Activated CD4-positive, alpha-beta T cell treated with anti-CD3 and anti-CD28 coated beads, Interleukin-2, amount 10 ng/mL, durations not matched to agents 24 days and 14 days (primary cell): ENCODE data around the gene CDSN. TPM values are rescaled to one million over a fixed set of nuclear protein-coding genes. Genes with fewer than 3 reads are reported as not detected.

Source experiments
- DNase-seq: peaks from one replicate; pipeline ENCODE4 v3.0.0; 2022
- H3K27ac Mint-ChIP-seq: one replicate; pipeline ENCODE4 v1.8.0; 2022; ENCODE audit warnings: mild to moderate bottlenecking, mixed read lengths
- H3K27me3 Mint-ChIP-seq: one replicate; pipeline ENCODE4 v1.8.0; 2022; ENCODE audit warnings: mixed read lengths
- H3K36me3 Mint-ChIP-seq: one replicate; pipeline ENCODE4 v1.8.0; 2022; ENCODE audit warnings: low read depth, mild to moderate bottlenecking, mixed read lengths
- H3K4me1 Mint-ChIP-seq: one replicate; pipeline ENCODE4 v1.8.0; 2021; ENCODE audit warnings: mixed read lengths
- H3K4me3 Mint-ChIP-seq: one replicate; pipeline ENCODE4 v1.8.0; 2022; ENCODE audit warnings: mild to moderate bottlenecking, moderate library complexity, mixed read lengths
- H3K9me3 Mint-ChIP-seq: one replicate; pipeline ENCODE4 v1.8.0; 2021; ENCODE audit warnings: mixed read lengths
- intact Hi-C: fragments of 100-400 bp; cut with micrococcal nuclease; formaldehyde crosslinking; loops from one replicate; pipeline ENCODE4 v1.15.1; 2023
- total RNA-seq: library from RNA; stranded (reverse); gene quantifications from 2 replicates; pipeline ENCODE4 v1.2.3, GENCODE V29; 2022

CDSN gene
- total RNA-seq, 1 donor from 2014 or later, result not detected

DNA sequence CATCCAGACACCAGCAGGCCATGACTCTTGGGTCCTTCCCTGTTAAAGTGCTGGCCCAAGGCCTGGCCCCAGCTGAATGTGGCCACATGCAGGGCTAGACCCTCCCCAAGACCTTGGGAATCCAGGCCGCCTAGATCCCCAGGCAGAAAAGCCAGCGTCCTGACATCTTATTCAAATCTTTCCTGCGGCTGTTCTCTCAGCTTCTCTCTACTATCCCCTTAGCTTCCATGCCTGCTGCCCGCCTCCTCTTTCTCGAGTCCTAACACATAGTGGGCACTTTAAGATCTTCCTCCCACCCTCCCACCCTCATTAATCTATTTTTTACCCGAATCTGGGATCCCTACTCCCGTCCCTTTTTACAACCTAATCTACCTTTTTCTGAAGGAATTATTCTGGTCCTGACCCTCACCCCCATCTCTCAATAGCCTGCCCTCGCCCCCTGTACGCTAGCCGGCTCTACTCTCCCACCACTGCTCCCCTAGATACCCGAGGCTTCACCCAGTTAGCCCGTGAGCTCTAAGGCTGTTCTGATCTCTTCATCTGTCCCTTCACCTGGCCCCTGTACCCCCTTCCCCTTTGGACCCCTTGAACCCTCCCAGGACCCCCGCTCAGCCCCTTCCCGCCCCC is 37.4 kb upstream of the CDSN start, which contains the start of gene CCHCR1:
Gene CCHCR1 (minus strand): TSS at position 290 of the 627 bp plus-strand sequence. CDS start 202 bp downstream, at position 88.
- Mint-ChIP-seq H3K27ac (peak within 1 kb of the TSS; percentile 89), H3K27me3 (peaks cover 3% of the 10 kb centered on the region), H3K36me3 (peaks cover 39% of the 10 kb centered on the region), H3K4me1 (peaks cover 37% of the 10 kb centered on the region), H3K9me3 (no peaks in the 10 kb centered on the region), H3K4me3 (peak within 1 kb of the TSS; percentile 97)
- DNase-seq, result no peak
- intact Hi-C loops, result loop anchor here (2.0 to 5.0 kb wide), 4 partner anchors 21 to 540 kb away; partner anchors contain the start of genes HLA-C, MRPS18B and PPP1R10

DNA sequence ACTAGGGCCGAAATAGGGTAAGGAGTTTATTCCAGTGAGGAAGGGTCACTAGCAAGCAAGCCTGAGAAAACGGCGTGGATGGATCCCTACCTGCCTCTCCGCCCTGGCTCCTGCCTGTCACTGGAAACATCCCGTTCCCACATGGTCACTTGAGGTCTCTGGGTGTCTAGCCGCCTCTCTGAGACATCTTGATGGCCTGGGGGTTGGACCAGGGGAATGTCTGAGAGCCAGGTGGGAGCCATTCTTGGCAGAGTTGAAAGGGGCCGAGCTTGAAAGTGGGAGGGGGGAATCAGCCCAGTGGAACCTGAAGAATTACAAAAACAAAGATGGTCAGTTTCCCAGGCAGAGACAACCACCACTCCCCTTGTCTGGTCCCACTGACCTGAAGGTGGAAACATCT is 36.4 kb upstream of the CDSN start:
- Mint-ChIP-seq H3K27me3 (peaks cover 3% of the 10 kb centered on the region), H3K27ac (no peak overlapping the region), H3K4me1 (peaks cover 30% of the 10 kb centered on the region), H3K36me3 (peaks cover 29% of the 10 kb centered on the region), H3K9me3 (no peaks in the 10 kb centered on the region), H3K4me3 (peak overlapping the region; percentile 97)
- DNase-seq, result no peak
- intact Hi-C loops, result loop anchor here (5.0 kb wide), 1 partner anchor 539 kb away; the partner anchor contains the start of genes MRPS18B and PPP1R10

DNA sequence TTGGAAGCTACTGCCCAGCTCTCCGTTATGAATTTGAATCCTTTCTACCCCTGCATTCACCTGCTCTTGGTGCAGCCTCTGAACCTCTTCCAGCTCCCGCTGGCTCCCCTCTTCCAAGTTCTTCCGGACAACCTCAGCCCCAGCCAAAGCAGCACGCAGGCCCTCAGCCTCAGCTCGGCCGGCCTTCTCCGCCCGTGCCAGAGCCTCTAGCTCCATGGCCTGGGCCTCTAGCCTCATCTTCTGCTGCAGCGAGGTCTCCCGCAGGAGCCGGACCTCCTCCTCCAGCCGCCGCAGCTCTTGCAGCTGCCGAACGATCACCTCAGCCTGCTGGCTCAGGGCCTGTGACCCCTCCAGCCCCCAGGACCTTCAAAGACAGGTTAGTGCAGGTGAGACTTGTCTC is 34.2 kb upstream of the CDSN start:
- intact Hi-C loops, result no loop called here
- H3K27ac Mint-ChIP-seq, result no peak overlapping the region
- H3K27me3 Mint-ChIP-seq, result peaks cover 3% of the 10 kb centered on the region
- no peak overlapping the region for H3K4me3 Mint-ChIP-seq
- H3K9me3 Mint-ChIP-seq, result no peaks in the 10 kb centered on the region
- peaks cover 18% of the 10 kb centered on the region for H3K4me1 Mint-ChIP-seq
- peaks cover 19% of the 10 kb centered on the region for H3K36me3 Mint-ChIP-seq
- no peak for DNase-seq

DNA sequence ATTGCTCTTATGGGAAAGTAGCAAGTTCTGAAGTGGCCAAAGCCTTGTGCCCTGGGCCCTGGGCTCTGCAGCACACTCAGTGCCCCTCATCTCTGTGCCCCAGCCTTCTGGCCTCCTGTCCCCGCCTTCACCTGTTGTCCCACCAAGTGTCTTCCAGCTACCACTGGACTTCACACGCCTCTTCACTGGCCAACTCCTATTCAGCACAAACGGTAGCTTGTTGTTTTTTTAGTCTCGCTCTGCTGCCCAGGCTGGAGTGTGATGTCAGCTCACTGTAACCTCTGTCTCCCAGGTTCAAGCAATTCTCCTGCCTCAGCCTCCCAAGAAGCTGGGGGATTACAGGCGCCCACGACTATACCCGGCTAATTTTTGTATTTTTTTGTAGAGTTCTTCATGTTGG is 32.5 kb upstream of the CDSN start:
- no peak overlapping the region for H3K4me3 Mint-ChIP-seq
- H3K27ac Mint-ChIP-seq, result no peak overlapping the region
- peaks cover 9% of the 10 kb centered on the region for H3K4me1 Mint-ChIP-seq
- no peaks in the 10 kb centered on the region for H3K9me3 Mint-ChIP-seq
- no peaks in the 10 kb centered on the region for H3K27me3 Mint-ChIP-seq
- DNase-seq, result no peak
- intact Hi-C loops, result no loop called here
- peaks cover 13% of the 10 kb centered on the region for H3K36me3 Mint-ChIP-seq

DNA sequence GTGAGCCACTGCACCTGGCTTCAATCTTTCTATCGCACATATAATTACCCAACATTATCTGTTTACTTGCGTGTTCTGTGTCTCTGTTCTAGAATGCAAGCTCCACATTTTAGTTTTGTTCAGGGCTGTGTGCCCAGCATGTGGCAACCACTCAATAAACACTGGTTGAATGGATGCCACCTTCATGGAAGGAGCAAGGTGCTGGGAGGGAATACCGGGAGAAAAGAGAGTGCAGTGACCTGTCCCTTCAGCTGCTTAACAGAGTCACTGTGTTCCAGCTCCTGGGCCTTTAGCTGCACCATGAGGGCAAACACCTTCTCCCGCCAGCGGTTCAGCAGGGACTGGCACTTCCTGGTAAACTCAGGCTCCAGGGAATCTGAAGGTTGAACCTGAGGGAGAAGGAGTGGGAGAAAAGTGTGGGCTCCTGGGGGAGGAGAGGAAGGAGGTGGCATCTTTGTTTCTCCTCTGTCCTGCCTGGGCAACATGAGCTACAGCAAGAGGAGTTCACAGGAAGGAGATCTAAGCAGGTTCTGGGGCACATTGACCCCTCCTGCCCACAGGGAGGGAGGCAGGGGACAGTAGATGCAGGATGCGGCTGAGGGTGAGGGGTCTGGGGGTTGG is 29.7 kb upstream of the CDSN start:
- no peak for DNase-seq
- H3K9me3 Mint-ChIP-seq, result no peaks in the 10 kb centered on the region
- no peaks in the 10 kb centered on the region for H3K27me3 Mint-ChIP-seq
- no peak overlapping the region for H3K4me3 Mint-ChIP-seq
- H3K4me1 Mint-ChIP-seq, result peaks cover 2% of the 10 kb centered on the region
- intact Hi-C loops, result no loop called here
- H3K36me3 Mint-ChIP-seq, result peaks cover 15% of the 10 kb centered on the region
- no peak overlapping the region for H3K27ac Mint-ChIP-seq

DNA sequence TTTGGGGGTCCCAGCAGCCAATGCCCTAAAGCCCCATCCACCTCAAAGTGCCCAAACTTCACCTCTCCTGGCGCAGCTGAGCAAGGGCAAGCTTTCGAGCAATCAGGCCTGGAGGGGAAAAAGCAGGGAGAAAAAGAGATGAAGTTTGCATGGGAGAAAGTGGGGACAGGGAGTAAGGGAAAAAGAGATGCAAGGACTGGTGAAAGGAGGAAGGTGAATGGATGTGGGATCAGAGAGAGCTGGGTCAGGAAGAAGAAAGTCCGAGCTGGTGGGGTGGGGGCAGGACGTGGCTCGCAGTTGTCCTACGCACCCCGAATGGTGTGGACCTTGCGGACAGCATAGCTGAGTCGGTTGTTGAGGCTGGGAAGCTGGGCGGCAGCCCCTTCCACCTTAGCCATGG is 25.1 kb upstream of the CDSN start:
- DNase-seq, result no peak
- intact Hi-C loops, result no loop called here
- H3K36me3 Mint-ChIP-seq, result peaks cover 11% of the 10 kb centered on the region
- peaks cover 2% of the 10 kb centered on the region for H3K4me1 Mint-ChIP-seq
- H3K27ac Mint-ChIP-seq, result no peak overlapping the region
- H3K27me3 Mint-ChIP-seq, result no peaks in the 10 kb centered on the region
- H3K4me3 Mint-ChIP-seq, result no peak overlapping the region
- no peaks in the 10 kb centered on the region for H3K9me3 Mint-ChIP-seq

DNA sequence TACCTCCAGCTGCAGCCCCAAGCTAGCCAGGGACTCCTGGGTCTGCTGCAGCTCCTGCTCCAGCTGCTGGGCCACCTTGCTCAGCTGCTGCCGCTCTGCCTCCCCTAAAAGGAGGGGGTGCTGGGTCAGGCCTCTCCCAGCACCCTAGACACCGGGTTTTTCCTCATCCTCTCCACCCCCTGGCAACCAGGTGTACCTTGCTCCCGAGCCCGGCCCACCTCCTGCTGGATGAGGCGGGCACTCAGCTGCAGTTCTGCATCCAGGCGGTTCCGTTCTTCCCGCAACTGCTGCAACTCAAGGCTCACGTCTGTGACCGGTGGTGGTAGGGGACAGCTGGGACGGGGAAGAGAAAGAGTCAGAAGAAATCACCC is 24.7 kb upstream of the CDSN start:
- Mint-ChIP-seq H3K36me3 (peaks cover 9% of the 10 kb centered on the region), H3K4me1 (peaks cover 2% of the 10 kb centered on the region), H3K4me3 (no peak overlapping the region), H3K27ac (no peak overlapping the region), H3K9me3 (no peaks in the 10 kb centered on the region), H3K27me3 (no peaks in the 10 kb centered on the region)
- no peak for DNase-seq
- intact Hi-C loops, result no loop called here

DNA sequence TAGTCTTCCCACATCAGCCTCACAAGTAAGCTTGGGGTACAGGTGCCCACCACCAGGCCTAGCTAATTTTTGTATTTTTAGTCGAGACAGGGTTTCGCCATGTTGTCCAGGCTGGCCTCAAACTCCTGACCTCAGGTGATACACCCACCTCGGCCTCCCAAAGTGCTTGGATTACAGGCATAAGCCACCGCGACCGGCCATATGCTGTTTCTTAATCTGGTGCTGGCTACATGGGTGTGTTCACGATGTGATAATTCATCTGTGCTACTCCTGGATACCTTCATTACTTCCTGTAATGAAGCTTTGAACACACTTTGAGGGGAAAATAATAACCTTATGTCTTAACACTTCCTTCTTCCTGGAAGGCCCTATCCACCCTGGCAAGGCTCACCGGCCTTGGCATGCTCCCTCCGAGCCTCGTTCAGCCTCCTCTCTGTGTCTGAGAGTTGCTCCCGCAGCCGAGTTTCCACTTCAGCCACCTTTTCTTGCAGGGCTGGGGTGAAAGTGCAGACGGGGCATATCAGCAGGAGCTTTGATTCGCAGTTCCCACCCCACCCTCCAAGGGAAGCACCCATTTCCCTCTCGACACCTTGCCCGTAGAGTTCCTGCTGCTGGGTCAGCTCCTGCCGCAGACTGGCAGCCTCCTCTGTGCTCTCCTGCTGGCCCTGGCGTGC is 24.2 kb upstream of the CDSN start:
- no peak for DNase-seq
- Mint-ChIP-seq H3K36me3 (peaks cover 9% of the 10 kb centered on the region), H3K27ac (no peak overlapping the region), H3K4me1 (peaks cover 2% of the 10 kb centered on the region), H3K27me3 (no peaks in the 10 kb centered on the region), H3K9me3 (no peaks in the 10 kb centered on the region), H3K4me3 (no peak overlapping the region)
- intact Hi-C loops, result no loop called here

DNA sequence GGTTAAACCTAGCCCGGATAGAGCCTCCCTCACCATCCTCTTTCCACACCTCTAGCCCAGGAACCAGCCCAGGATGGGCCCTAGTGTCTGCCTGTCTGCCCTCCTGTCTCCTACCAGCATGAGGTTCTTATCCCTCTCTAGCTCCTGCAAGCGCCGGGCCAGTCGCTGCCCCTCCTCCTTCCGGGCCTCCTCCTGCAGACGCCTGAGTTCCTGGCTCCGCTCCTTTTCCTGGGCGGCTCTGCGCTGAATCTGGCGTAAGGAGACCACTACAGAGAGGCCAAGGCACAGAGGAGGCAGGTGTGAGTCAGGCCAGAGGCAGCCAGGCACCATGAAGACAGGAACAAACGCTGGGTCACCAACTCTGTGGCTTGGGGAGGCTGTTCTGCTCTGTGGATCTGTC is 22.9 kb upstream of the CDSN start:
- peaks cover 4% of the 10 kb centered on the region for H3K27me3 Mint-ChIP-seq
- no peak overlapping the region for H3K4me3 Mint-ChIP-seq
- H3K36me3 Mint-ChIP-seq, result peaks cover 9% of the 10 kb centered on the region
- H3K9me3 Mint-ChIP-seq, result no peaks in the 10 kb centered on the region
- H3K27ac Mint-ChIP-seq, result no peak overlapping the region
- no peak for DNase-seq
- intact Hi-C loops, result no loop called here
- peaks cover 2% of the 10 kb centered on the region for H3K4me1 Mint-ChIP-seq

DNA sequence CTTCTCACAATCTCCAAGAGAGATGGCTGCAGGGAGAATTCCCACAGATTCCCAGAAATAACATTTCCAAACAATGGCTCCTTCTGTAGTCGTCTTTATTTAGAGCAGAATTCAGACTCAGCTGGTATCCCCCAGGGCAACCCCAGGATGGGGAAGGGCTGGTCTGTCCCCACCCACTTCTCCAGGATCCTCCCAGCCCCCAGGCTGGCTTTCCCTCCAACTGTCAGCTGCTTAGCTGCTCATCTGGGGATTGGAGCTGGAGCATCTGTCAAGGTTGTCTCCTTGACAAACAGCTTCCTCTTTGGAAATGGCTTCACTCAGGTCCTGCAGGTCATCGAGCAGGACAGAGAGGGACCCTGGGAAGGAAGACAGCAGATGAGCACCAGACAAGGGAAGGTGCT is 22.1 kb upstream of the CDSN start:
- intact Hi-C loops, result no loop called here
- H3K9me3 Mint-ChIP-seq, result no peaks in the 10 kb centered on the region

DNA sequence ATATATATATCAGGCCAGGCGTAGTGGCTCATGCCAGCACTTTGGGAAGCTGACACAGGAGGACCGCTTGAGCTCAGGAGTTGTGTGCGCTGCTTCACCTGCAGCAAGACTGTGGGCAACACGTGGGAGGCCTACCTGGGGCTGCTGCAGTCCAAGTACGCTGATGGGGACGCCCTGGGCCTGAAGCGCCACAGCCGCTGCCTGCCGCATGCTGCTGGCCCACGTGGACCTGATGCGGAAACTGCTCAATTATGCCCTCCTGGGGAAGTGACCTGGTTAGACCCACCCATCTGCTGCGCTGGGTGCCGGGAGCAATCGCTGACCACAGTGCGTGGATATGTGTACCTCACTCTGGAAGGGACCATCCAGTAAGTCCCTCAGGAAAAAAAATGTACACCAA is 20.4 kb upstream of the CDSN start:
- Mint-ChIP-seq H3K9me3 (no peaks in the 10 kb centered on the region), H3K27me3 (peaks cover 6% of the 10 kb centered on the region), H3K27ac (no peak overlapping the region), H3K36me3 (peaks cover 9% of the 10 kb centered on the region), H3K4me1 (peaks cover 4% of the 10 kb centered on the region), H3K4me3 (no peak overlapping the region)
- no peak for DNase-seq
- intact Hi-C loops, result no loop called here

More for the DNA sequence above, 22.1 kb upstream of the CDSN start:
- Mint-ChIP-seq H3K27me3 (peaks cover 6% of the 10 kb centered on the region), H3K4me3 (no peak overlapping the region), H3K4me1 (peaks cover 4% of the 10 kb centered on the region), H3K27ac (no peak overlapping the region), H3K36me3 (peaks cover 9% of the 10 kb centered on the region)
- DNase-seq, result no peak

DNA sequence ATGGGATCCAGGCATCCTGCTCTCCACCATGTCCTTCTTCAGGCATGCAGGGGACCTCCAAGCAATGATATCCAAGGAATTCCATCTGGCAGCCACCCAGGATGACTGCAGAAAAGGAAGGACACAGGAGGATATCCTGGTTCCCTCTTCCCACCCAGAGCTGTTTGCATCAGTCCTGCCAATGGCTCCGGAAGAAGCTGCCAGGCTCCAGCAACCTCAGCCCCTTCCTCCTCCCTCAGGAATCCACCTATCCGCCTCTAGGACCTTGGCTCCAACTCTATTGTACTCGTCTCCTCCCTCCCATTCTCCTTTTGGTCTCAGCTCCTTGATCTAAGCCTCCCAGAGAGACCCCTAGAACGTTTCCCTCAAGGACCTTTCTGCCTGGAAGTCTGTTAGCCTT is 19.4 kb upstream of the CDSN start:
- H3K27ac Mint-ChIP-seq, result no peak overlapping the region
- peaks cover 5% of the 10 kb centered on the region for H3K36me3 Mint-ChIP-seq
- peaks cover 6% of the 10 kb centered on the region for H3K27me3 Mint-ChIP-seq

DNA sequence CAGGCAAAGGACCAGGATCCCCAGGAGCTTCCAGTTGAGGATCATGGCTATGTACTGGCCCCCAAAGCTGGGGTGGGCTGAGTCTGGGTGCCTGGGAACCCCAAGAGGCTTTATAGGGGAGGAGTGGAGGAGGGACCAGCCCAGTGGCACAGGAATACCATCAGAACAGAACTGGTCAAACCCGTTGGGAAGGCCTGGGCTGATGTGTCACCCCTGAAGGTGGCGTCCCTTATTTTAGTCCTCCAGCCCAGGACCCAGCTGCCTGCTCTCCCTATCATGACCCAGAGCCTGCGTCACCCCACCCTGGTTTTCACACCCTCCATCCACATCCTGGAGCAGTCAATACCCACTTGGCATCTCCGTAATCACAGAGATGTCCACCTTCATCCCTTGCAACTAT is 18.7 kb upstream of the CDSN start, which contains the start of gene PSORS1C2:
Gene PSORS1C2 (minus strand): TSS at position 85 of the 400 bp plus-strand sequence. CDS start 40 bp downstream, at position 45.
- intact Hi-C loops, result no loop called here
- Mint-ChIP-seq H3K4me1 (peaks cover 4% of the 10 kb centered on the region), H3K27ac (no peak within 1 kb of the TSS), H3K27me3 (peaks cover 6% of the 10 kb centered on the region), H3K9me3 (no peaks in the 10 kb centered on the region), H3K4me3 (no peak within 1 kb of the TSS), H3K36me3 (peaks cover 5% of the 10 kb centered on the region)
- no peak for DNase-seq

More for the DNA sequence above, 19.4 kb upstream of the CDSN start:
- Mint-ChIP-seq H3K4me1 (peaks cover 4% of the 10 kb centered on the region), H3K9me3 (no peaks in the 10 kb centered on the region), H3K4me3 (no peak overlapping the region)
- DNase-seq, result no peak
- intact Hi-C loops, result no loop called here

DNA sequence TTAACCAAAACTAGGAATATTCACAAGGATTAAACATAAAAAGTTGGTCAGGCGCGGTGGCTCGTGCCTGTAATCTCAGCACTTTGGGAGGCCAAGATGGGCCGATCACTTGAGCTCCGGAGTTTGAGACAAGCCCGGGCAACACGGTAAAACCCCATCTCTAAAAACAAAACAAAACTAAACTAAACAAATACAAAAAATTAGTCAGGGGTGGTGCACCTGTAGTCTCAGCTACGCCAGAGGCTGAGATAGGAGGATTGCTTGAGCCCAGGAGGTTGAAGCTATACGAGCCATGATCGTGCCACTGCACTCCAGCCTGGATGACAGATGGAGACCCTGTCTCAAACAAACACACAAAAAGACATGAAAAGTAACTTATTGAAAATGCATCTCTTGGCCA is 15.5 kb upstream of the CDSN start:
- H3K27me3 Mint-ChIP-seq, result peaks cover 8% of the 10 kb centered on the region
- H3K27ac Mint-ChIP-seq, result no peak overlapping the region
- H3K9me3 Mint-ChIP-seq, result no peaks in the 10 kb centered on the region
- intact Hi-C loops, result loop anchor here (2.0 kb wide), 1 partner anchor 23 kb away; the partner anchor contains the start of gene TCF19
- H3K4me3 Mint-ChIP-seq, result no peak overlapping the region
- peaks cover 4% of the 10 kb centered on the region for H3K4me1 Mint-ChIP-seq
- DNase-seq, result no peak
- H3K36me3 Mint-ChIP-seq, result no peaks in the 10 kb centered on the region
